ENCODE measurements around the gene SPATA6.

Gene SPATA6

GRCh38 chr1:48248356-48248755, 223.6 kb downstream of the SPATA6 start:
- no peak for DNase-seq

GRCh38 chr1:48246727-48247126, 225.3 kb downstream of the SPATA6 start:
- DNase-seq: no peak
